ENCODE data around the gene MUTYH. TPM values are rescaled to one million over a fixed set of nuclear protein-coding genes. Genes with fewer than 3 reads are reported as not detected.
"Not testable (repeated sequence)": the region's sequence is repeated elsewhere in the genome, so short reads cannot be mapped to it uniquely, and the experiment has no call there.

The MUTYH gene
- total RNA-seq, 1 donor from 2014 or later = 61.3 TPM

GRCh38 chr1:45373573-45373972, 33.3 kb upstream of the MUTYH start:
- no peak for DNase-seq (ENCODE audit: extremely low spot score, unreplicated experiment)
- H3K4me1 Mint-ChIP-seq (ENCODE audit: unreplicated experiment) = no peaks in the 10 kb centered on the region
- no peaks in the 10 kb centered on the region for H3K27me3 Mint-ChIP-seq
- no peak for TF ChIP-seq CTCF (conservative IDR thresholded peaks at IDR 0.05)
- no peaks in the 10 kb centered on the region for H3K9me3 Mint-ChIP-seq
- no peak overlapping the region for H3K4me3 Mint-ChIP-seq
- no peaks in the 10 kb centered on the region for H3K36me3 Mint-ChIP-seq
- H3K27ac Mint-ChIP-seq = no peak overlapping the region

GRCh38 chr1:45370575-45370974, 30.3 kb upstream of the MUTYH start:
- no peak for TF ChIP-seq CTCF (conservative IDR thresholded peaks at IDR 0.05)
- Mint-ChIP-seq H3K27me3 (no peaks in the 10 kb centered on the region), H3K27ac (no peak overlapping the region), H3K4me3 (no peak overlapping the region), H3K36me3 (no peaks in the 10 kb centered on the region), H3K4me1 (ENCODE audit: unreplicated experiment) (no peaks in the 10 kb centered on the region), H3K9me3 (no peaks in the 10 kb centered on the region)
- DNase-seq (ENCODE audit: extremely low spot score, unreplicated experiment) = no peak

GRCh38 chr1:45365051-45365450, 24.8 kb upstream of the MUTYH start:
- Mint-ChIP-seq H3K4me1 (ENCODE audit: unreplicated experiment) (peaks cover 4% of the 10 kb centered on the region), H3K27me3 (no peaks in the 10 kb centered on the region), H3K4me3 (no peak overlapping the region), H3K27ac (no peak overlapping the region), H3K36me3 (no peaks in the 10 kb centered on the region), H3K9me3 (no peaks in the 10 kb centered on the region)
- TF ChIP-seq CTCF (conservative IDR thresholded peaks at IDR 0.05) = no peak
- DNase-seq (ENCODE audit: extremely low spot score, unreplicated experiment) = no peak

GRCh38 chr1:45364294-45364693, 24.1 kb upstream of the MUTYH start:
- no peaks in the 10 kb centered on the region for H3K9me3 Mint-ChIP-seq
- peaks cover 6% of the 10 kb centered on the region for H3K4me1 Mint-ChIP-seq (ENCODE audit: unreplicated experiment)
- no peaks in the 10 kb centered on the region for H3K36me3 Mint-ChIP-seq
- no peak overlapping the region for H3K27ac Mint-ChIP-seq
- TF ChIP-seq CTCF (conservative IDR thresholded peaks at IDR 0.05) = no peak
- no peaks in the 10 kb centered on the region for H3K27me3 Mint-ChIP-seq
- no peak for DNase-seq (ENCODE audit: extremely low spot score, unreplicated experiment)
- H3K4me3 Mint-ChIP-seq = no peak overlapping the region

GRCh38 chr1:45360981-45361380, 20.7 kb upstream of the MUTYH start:
- peaks cover 11% of the 10 kb centered on the region for H3K4me1 Mint-ChIP-seq (ENCODE audit: unreplicated experiment)
- not testable (repeated sequence) for H3K36me3 Mint-ChIP-seq; H3K27me3 Mint-ChIP-seq; H3K4me3 Mint-ChIP-seq; DNase-seq (ENCODE audit: extremely low spot score, unreplicated experiment); H3K27ac Mint-ChIP-seq; H3K9me3 Mint-ChIP-seq

GRCh38 chr1:45359882-45360513, 19.8 kb upstream of the MUTYH start:
- Mint-ChIP-seq H3K9me3 (no peaks in the 10 kb centered on the region), H3K4me3 (no peak overlapping the region), H3K36me3 (no peaks in the 10 kb centered on the region), H3K27me3 (no peaks in the 10 kb centered on the region), H3K4me1 (ENCODE audit: unreplicated experiment) (peaks cover 13% of the 10 kb centered on the region), H3K27ac (peak overlapping the region; percentile 67)
- DNase-seq (ENCODE audit: extremely low spot score, unreplicated experiment) = no peak
- TF ChIP-seq CTCF (conservative IDR thresholded peaks at IDR 0.05) = peak; percentile 81

Data from type B pancreatic cell (in vitro differentiated cells).